Activated T-cell treated with anti-CD3 and anti-CD28 coated beads for 4 hours (primary cell): Measurements from ENCODE around the gene PLXDC1.
"Not testable (repeated sequence)": the region's sequence is repeated elsewhere in the genome, so short reads cannot be mapped to it uniquely, and the experiment has no call there.

Experiments
- DNase-seq: peaks from one replicate; pipeline ENCODE4 v3.0.0-alpha.2; 2020

Gene PLXDC1

GRCh38 chr17:39151943-39152818 is 744 bp upstream of the PLXDC1 start:
- no peak for DNase-seq

DNA sequence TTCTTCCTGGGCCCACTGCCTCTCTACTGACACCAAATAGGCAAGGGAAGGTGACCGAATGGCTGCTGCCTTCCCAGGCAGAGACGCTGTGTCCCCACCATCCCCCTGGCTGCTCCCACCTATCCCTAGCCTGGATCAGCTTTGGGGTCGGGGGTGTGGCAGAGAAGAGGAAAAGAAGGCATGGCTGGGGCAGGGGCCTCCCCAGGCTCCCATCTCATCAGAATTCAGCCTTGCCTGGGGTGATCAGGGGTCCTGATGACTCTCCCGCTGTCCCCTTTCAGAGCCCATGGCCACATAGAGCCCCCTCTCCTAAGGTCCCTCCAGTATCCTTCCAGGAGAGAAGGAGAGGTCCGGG is 665 bp downstream of the PLXDC1 start:
- no peak for DNase-seq

DNA sequence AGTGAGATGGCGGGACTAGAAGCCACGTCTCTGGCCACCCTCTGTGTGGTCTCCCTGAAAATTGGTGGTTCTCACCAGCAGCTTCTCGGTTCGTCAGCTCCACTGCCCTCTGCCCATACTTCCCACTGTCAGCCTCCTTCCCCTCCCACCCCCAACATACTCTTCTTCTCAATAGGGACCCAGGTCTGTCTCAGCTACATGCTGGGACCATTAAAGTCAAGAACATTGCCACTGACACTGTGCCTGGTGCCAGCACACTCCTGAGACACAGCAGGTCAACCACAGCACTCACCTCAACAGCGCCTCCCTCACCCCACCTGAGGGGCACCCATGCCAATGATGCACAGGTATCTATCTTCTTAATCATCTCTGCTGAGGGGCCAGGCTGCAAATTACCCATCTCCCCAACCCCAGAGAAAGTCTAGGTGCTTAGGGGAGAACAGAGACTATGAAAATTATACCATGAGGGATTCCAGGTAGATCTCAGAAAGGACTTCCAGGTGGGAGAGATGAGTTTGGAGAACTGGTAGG is 1.3 kb downstream of the PLXDC1 start:
- DNase-seq: no peak

DNA sequence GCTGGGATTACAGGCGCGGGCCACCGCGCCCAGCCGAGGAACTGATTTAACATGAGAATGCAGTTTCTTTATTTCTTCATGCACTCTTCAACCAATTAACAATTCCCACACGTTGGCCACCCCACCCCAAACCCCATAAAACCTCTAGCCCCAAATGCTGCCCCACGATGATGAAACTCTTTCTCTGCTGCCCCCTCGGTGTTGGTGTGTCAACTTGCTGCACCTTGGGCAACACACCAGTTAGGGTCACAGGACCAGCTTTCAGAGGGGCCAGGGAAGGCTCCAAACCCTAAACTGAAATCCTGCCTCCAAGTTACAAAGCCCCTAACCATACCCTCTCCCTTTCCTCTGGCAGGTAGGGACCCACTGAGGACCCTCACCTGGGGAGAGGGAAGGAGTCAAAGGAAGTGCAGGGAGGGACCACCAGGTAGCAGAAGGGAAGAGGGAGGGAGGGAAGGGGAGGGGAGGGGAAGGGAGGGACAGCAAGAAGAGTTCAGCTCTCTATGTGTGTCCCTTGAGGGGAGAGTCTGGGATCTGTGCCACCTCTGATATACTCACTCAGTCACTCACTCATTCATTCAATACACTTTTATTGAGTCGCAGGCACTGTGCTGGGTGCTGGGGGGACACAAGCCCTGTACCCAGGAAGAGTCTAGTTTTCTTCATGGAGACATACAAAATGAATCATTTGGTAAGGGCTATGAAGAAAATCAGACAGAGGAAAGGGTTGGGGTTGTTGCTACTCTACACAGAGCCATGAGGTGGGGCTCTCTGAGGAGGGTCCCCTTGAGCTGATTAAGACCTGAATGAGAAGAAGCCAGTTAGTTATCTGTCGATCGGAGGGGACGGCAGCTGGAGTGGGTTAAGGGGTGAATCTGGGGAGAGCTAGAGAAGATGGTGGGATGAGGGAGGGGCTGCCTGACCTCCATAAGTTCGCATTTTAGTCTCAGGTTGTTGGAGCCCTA is 3.9 kb downstream of the PLXDC1 start:
- DNase-seq: no peak

- DNase-seq: no peak
Measured at GRCh38 chr17:39146273-39146672, 5.2 kb downstream of the PLXDC1 start.

GRCh38 chr17:39145143-39145542 is 6.3 kb downstream of the PLXDC1 start:
- no peak for DNase-seq

DNA sequence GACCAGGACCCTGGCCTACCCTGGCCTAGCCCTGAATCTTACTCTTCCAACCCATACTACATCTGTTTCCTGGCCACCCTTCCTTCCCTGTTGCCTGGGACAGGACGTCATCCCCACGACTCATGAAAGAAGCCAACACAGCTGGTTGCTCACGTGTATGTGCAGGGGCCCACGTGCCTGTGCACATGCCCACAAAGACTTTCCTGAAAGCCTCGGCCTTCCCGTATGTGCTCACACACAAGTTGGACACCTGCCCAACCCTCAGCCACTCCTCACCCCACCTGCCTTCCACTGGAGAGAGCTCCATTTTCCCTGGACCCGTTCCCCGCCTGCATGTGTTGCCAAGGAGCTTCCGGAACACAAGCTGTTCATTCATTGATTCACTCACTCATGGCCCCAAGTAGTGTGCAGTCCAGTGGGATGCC is 7.0 kb downstream of the PLXDC1 start:
- no peak for DNase-seq

- DNase-seq: no peak
Measured at GRCh38 chr17:39143552-39144093, 7.8 kb downstream of the PLXDC1 start.

DNA sequence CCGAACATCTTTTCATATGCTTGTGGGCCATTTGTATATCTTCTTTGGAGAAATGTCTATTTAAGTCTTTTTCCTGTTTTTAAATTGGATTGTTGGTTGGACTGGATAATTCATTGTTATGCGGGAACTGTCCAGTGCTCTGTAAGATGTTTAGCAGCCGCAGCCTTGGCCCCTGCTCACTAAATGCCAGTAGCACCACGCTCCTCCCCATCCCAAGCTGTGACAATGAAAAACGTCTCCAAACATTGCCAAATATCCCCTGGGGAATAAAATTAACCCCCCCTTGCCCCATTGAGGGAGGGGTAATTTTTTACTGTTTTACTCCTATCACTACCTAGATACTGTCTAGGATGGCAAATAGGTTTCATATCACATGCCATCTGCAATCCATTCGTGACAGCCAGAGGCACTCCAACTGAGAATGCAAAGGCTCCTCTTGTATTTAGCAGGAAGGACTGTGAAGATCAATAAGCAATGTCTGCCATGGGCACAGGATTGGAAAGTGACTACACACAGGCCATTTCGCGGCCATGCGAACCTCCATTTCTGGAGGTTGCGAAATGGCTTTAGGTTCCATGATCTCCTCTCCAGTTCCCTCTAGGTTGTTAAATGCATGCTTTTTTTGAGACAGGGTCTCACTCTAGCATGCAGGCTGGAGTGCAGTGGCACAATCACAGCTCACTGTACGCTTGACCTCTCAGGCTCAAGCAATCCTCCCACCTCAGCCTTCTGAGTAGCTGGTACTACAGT is 9.3 kb downstream of the PLXDC1 start:
- DNase-seq: no peak

DNA sequence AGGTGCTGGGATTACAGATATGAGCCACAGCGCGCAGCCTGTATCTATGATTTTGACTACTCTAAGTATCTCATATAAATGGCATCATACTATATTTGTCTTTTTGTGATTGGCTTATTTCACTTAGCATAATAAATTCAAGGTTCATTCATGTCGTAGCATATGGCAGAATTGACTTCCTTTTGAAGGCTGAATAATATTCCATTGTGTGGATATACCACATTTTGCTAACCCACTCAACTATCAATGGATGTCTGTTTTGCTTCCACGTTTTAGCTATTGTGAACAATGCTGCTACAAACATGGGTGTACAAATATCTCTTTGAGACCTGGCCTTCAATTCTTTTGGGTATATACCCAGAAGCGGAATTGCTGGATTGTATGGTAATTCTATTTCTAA is 10.1 kb downstream of the PLXDC1 start:
- no peak for DNase-seq

DNA sequence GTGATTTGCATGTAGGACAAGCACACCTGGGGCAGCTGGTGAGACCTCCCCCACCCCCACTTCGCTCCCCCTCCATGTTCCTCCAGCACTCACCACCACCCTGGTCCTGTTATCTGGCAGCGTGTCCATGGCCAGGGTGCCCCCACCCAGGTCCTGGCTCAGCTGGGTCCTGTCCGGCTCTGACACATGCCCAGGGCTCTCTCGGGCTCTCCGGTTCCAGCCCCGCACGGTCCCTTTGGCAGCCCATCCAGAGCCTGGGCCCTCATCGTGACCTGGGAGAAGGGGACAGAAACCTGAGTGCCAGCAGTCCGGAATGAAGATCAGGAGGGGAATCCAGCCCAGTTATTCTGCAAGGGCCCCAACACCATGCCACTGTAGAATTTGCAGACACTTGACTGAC is 11.9 kb downstream of the PLXDC1 start:
- DNase-seq: no peak

- no peak for DNase-seq
Measured at GRCh38 chr17:39139161-39139511, 12.3 kb downstream of the PLXDC1 start.

GRCh38 chr17:39138431-39139160 is 12.8 kb downstream of the PLXDC1 start:
- no peak for DNase-seq

- DNase-seq: no peak
Measured at GRCh38 chr17:39134878-39135277, 16.6 kb downstream of the PLXDC1 start.

- DNase-seq: no peak
Measured at GRCh38 chr17:39132192-39132610, 19.2 kb downstream of the PLXDC1 start.

- DNase-seq: no peak
Measured at GRCh38 chr17:39131616-39132015, 19.8 kb downstream of the PLXDC1 start.

GRCh38 chr17:39130205-39130604 is 21.2 kb downstream of the PLXDC1 start:
- DNase-seq: no peak

GRCh38 chr17:39129544-39129943 is 21.9 kb downstream of the PLXDC1 start:
- not testable (repeated sequence) for DNase-seq

DNA sequence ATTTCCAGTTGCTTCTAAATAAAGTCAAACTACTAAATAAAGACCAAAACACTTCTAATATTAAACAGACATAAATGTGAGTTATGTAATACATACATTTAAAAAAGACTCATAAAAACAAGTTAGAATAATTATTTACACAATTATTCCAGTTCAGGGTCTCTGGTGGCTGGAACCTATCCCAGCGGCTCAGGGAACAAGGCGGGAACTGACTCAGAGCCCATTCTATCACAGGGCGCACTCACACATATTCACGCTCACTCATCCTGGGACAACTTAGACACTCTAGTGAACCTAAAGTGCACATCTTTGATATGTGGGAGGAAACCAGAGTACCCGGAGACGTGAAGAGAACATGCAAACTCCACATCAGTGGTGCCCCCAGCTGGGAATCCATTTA is 25.0 kb downstream of the PLXDC1 start:
- no peak for DNase-seq

GRCh38 chr17:39125143-39125875 is 26.1 kb downstream of the PLXDC1 start:
- no peak for DNase-seq

GRCh38 chr17:39123627-39124026 is 27.8 kb downstream of the PLXDC1 start:
- DNase-seq: no peak
